Endodermal cell (in vitro differentiated cells): ENCODE measurements around the gene MZB1. TPM values are rescaled to one million over a fixed set of nuclear protein-coding genes. Genes with fewer than 3 reads are reported as not detected.

Experiments
- DNase-seq: peaks from one replicate; pipeline ENCODE4 v3.0.0-alpha.2; 2017
- H3K27ac ChIP-seq: 2 replicates; pipeline ENCODE4 v1.5.1; 2013; ENCODE audit warnings: mild to moderate bottlenecking, low read depth, low read length, moderate library complexity
- H3K27me3 ChIP-seq: 2 replicates; pipeline ENCODE4 v1.6.1; 2013; ENCODE audit warnings: mild to moderate bottlenecking, low read length, moderate library complexity; ENCODE audit not compliant: insufficient read depth, control insufficient read depth, poor library complexity, severe bottlenecking
- H3K36me3 ChIP-seq: 2 replicates; pipeline ENCODE4 v1.7.0; 2013; ENCODE audit warnings: mild to moderate bottlenecking, low read length, moderate library complexity; ENCODE audit not compliant: control insufficient read depth, insufficient read depth
- H3K4me1 ChIP-seq: one replicate; pipeline ENCODE4 v1.7.0; 2013; ENCODE audit warnings: low read length; ENCODE audit not compliant: control insufficient read depth, insufficient read depth
- H3K4me3 ChIP-seq: 2 replicates; pipeline ENCODE4 v1.5.1; 2013; ENCODE audit warnings: mild to moderate bottlenecking, low read length, moderate library complexity
- H3K9ac ChIP-seq: 2 replicates; pipeline ENCODE4 v1.6.1; 2013; ENCODE audit warnings: mild to moderate bottlenecking, low read length, moderate library complexity; ENCODE audit not compliant: poor library complexity, severe bottlenecking; ENCODE audit errors: extremely low read depth
- H3K9me3 ChIP-seq: 2 replicates; pipeline ENCODE4 v1.6.1; 2013; ENCODE audit warnings: mild to moderate bottlenecking, low read length, moderate library complexity; ENCODE audit not compliant: control insufficient read depth
- H3K27ac Mint-ChIP-seq: 2 replicates; pipeline ENCODE4 v1.8.0; 2020; ENCODE audit warnings: mixed read lengths
- H3K27me3 Mint-ChIP-seq: 2 replicates; pipeline ENCODE4 v1.8.0; 2021; ENCODE audit warnings: mild to moderate bottlenecking, mixed read lengths; ENCODE audit not compliant: insufficient read depth
- H3K36me3 Mint-ChIP-seq: 2 replicates; pipeline ENCODE4 v1.8.0; 2020; ENCODE audit warnings: low read depth, mixed read lengths
- H3K4me1 Mint-ChIP-seq: 2 replicates; pipeline ENCODE4 v1.8.0; 2020; ENCODE audit warnings: mixed read lengths
- H3K4me3 Mint-ChIP-seq: 2 replicates; pipeline ENCODE4 v1.8.0; 2020; ENCODE audit warnings: mild to moderate bottlenecking, moderate library complexity, mixed read lengths
- H3K9me3 Mint-ChIP-seq: 2 replicates; pipeline ENCODE4 v1.8.0; 2020; ENCODE audit warnings: mild to moderate bottlenecking, mixed read lengths
- CTCF ChIP-seq: fragments of 200-600 bp; sonication (generic); conservative IDR thresholded peaks from 2 replicates; pipeline ENCODE4 v1.5.0; 2021; ENCODE audit warnings: antibody characterized with exemption, mild to moderate bottlenecking
- WGBS, 2 experiments: methylation state at CpG; one replicate each; pipeline versions ENCODE4 v1.1.5 to v1.1.7; 2013; ENCODE audit warnings: missing lambda C conversion rate in 2 of 2, mixed read lengths in 1 of 2; ENCODE audit not compliant: insufficient coverage in 1 of 2, insufficient read length in 1 of 2; 5-methylcytosine and 5-hydroxymethylcytosine counted together
- total RNA-seq, 2 donors: library from RNA; stranded (reverse); fragmentation: NEBNext Ultra II Directional in 1 of 2; extraction: Animal tissue kit (Norgen Biotek cat#: 25700) in 1 of 2; gene quantifications; 2 replicates in 1 of 2; 3 replicates in 1 of 2; pipeline ENCODE4 v1.2.1, GENCODE V29; 2021

The MZB1 gene
- total RNA-seq, 2 donors from 2014 or later, result 0.57 to 0.60 TPM

- H3K27ac Mint-ChIP-seq, result peak overlapping the region; percentile 78
- H3K27ac ChIP-seq, result no peak overlapping the region
Observed at GRCh38 chr5:139392678-139393496, 3.2 kb upstream of the MZB1 start.

GRCh38 chr5:139392324-139392677 is 2.6 kb upstream of the MZB1 start:
- Histone ChIP-seq H3K4me1 (peaks cover 7% of the 10 kb centered on the region), H3K27ac (no peak overlapping the region), H3K27me3 (peaks cover 23% of the 10 kb centered on the region), H3K36me3 (no peaks in the 10 kb centered on the region), H3K9ac (no peak overlapping the region), H3K4me3 (peak overlapping the region; percentile 75), H3K9me3 (no peaks in the 10 kb centered on the region)
- no peak overlapping the region for H3K27ac Mint-ChIP-seq
- DNase-seq, result no peak
- peaks cover 3% of the 10 kb centered on the region for H3K36me3 Mint-ChIP-seq
- H3K4me1 Mint-ChIP-seq, result peaks cover 32% of the 10 kb centered on the region
- peak overlapping the region; percentile 68 for H3K4me3 Mint-ChIP-seq
- no peak for TF ChIP-seq CTCF
- peaks cover 21% of the 10 kb centered on the region for H3K27me3 Mint-ChIP-seq
- 28 to 46% methylated on average over 15 to 36 of the region's 36 CpGs for WGBS, 2 experiments
- no peaks in the 10 kb centered on the region for H3K9me3 Mint-ChIP-seq

More at GRCh38 chr5:139392678-139393496, 3.2 kb upstream of the MZB1 start:
- Histone ChIP-seq H3K36me3 (no peaks in the 10 kb centered on the region), H3K9me3 (no peaks in the 10 kb centered on the region), H3K9ac (peak overlapping the region; percentile 25), H3K27me3 (peaks cover 23% of the 10 kb centered on the region), H3K4me1 (peaks cover 7% of the 10 kb centered on the region), H3K4me3 (peak overlapping the region; percentile 75)
- Mint-ChIP-seq H3K9me3 (no peaks in the 10 kb centered on the region), H3K4me3 (peak overlapping the region; percentile 68), H3K27me3 (peaks cover 21% of the 10 kb centered on the region), H3K36me3 (peaks cover 3% of the 10 kb centered on the region), H3K4me1 (peaks cover 34% of the 10 kb centered on the region)
- peak; percentile 86 for TF ChIP-seq CTCF
- DNase-seq, result peak; percentile 96
- 6 to 7% methylated on average over 56 to 77 of the region's 77 CpGs for WGBS, 2 experiments

- H3K9me3 Mint-ChIP-seq, result no peaks in the 10 kb centered on the region
- Histone ChIP-seq H3K36me3 (no peaks in the 10 kb centered on the region), H3K27ac (no peak overlapping the region), H3K9me3 (no peaks in the 10 kb centered on the region), H3K9ac (no peak overlapping the region), H3K27me3 (peaks cover 23% of the 10 kb centered on the region), H3K4me1 (peaks cover 2% of the 10 kb centered on the region), H3K4me3 (no peak overlapping the region)
- H3K4me1 Mint-ChIP-seq, result peaks cover 26% of the 10 kb centered on the region
- no peak for TF ChIP-seq CTCF
- peak overlapping the region; percentile 44 for H3K27ac Mint-ChIP-seq
- no peak for DNase-seq
- peak overlapping the region; percentile 68 for H3K4me3 Mint-ChIP-seq
- peaks cover 21% of the 10 kb centered on the region for H3K27me3 Mint-ChIP-seq
- 83 to 88% methylated on average over 11 to 33 of the region's 33 CpGs for WGBS, 2 experiments
- H3K36me3 Mint-ChIP-seq, result no peaks in the 10 kb centered on the region
Observed at GRCh38 chr5:139391570-139392323, 2.0 kb upstream of the MZB1 start.
